Neural progenitor cell (in vitro differentiated cells): ENCODE data around the gene NUDT3. TPM values are rescaled to one million over a fixed set of nuclear protein-coding genes. Genes with fewer than 3 reads are reported as not detected.

ENCODE experiments used
- DNase-seq: peaks from one replicate; pipeline ENCODE4 v3.0.0-alpha.2; 2016; ENCODE audit warnings: low spot score
- H2AFZ ChIP-seq: fragments of 200-600 bp; sonication (generic); replicated peaks from 2 replicates; pipeline ENCODE4 v1.6.1; 2016; ENCODE audit warnings: antibody characterized with exemption
- H3F3A ChIP-seq: fragments of 200-600 bp; sonication (generic); 2 replicates; pipeline ENCODE4 v1.6.1; 2016; ENCODE audit warnings: antibody characterized with exemption, low read depth
- H3K27ac ChIP-seq: fragments of 200-600 bp; sonication (generic); 2 replicates; pipeline ENCODE4 v1.5.1; 2016; ENCODE audit warnings: mild to moderate bottlenecking
- H3K27me3 ChIP-seq: fragments of 200-600 bp; sonication (generic); 2 replicates; pipeline ENCODE4 v1.6.1; 2016; ENCODE audit warnings: mild to moderate bottlenecking, moderate library complexity
- H3K36me3 ChIP-seq: fragments of 200-600 bp; sonication (generic); 2 replicates; pipeline ENCODE4 v1.5.1; 2016
- H3K4me1 ChIP-seq: fragments of 200-600 bp; sonication (generic); 2 replicates; pipeline ENCODE4 v1.6.1; 2016; ENCODE audit warnings: mixed run types
- H3K4me2 ChIP-seq: fragments of 200-600 bp; sonication (generic); 2 replicates; pipeline ENCODE4 v1.6.1; 2016
- H3K4me3 ChIP-seq: fragments of 200-600 bp; sonication (generic); 2 replicates; pipeline ENCODE4 v1.5.1; 2016
- H3K79me2 ChIP-seq: fragments of 200-600 bp; sonication (generic); 2 replicates; pipeline ENCODE4 v1.6.1; 2016; ENCODE audit warnings: low read depth
- H3K9ac ChIP-seq: fragments of 200-600 bp; sonication (generic); 2 replicates; pipeline ENCODE4 v1.6.1; 2016
- H3K9me3 ChIP-seq: fragments of 200-600 bp; sonication (generic); 2 replicates; pipeline ENCODE4 v1.5.1; 2016; ENCODE audit warnings: low read depth
- H4K20me1 ChIP-seq: fragments of 200-600 bp; sonication (generic); 2 replicates; pipeline ENCODE4 v1.6.1; 2016; ENCODE audit warnings: low read depth
- H3K27ac Mint-ChIP-seq: 3 replicates; pipeline ENCODE4 v1.8.0; 2021; ENCODE audit warnings: mixed read lengths
- H3K27me3 Mint-ChIP-seq: 2 replicates; pipeline ENCODE4 v1.8.0; 2022; ENCODE audit warnings: low read depth, mild to moderate bottlenecking, inconsistent platforms, moderate library complexity, mixed read lengths; ENCODE audit not compliant: insufficient read depth
- H3K36me3 Mint-ChIP-seq: 3 replicates; pipeline ENCODE4 v1.8.0; 2021; ENCODE audit warnings: mixed read lengths
- H3K4me1 Mint-ChIP-seq: 3 replicates; pipeline ENCODE4 v1.8.0; 2021; ENCODE audit warnings: mixed read lengths
- H3K4me3 Mint-ChIP-seq: 3 replicates; pipeline ENCODE4 v1.8.0; 2021; ENCODE audit warnings: mild to moderate bottlenecking, moderate library complexity, mixed read lengths
- H3K9me3 Mint-ChIP-seq: 3 replicates; pipeline ENCODE4 v1.8.0; 2020; ENCODE audit warnings: mixed read lengths
- EZH2 ChIP-seq: fragments of 200-600 bp; sonication (generic); IDR thresholded peaks from 2 replicates; pipeline ENCODE4 v1.6.1; 2017; ENCODE audit warnings: antibody characterized with exemption, mild to moderate bottlenecking, moderate library complexity
- EZH2phosphoT487 ChIP-seq: fragments of 200-600 bp; sonication (generic); IDR thresholded peaks from 2 replicates; pipeline ENCODE4 v1.6.1; 2017; ENCODE audit warnings: antibody characterized with exemption
- total RNA-seq: library from RNA; depleted of rRNA; stranded (reverse); fragments of >200 nt; gene quantifications from 2 replicates; pipeline ENCODE4 v1.2.3, GENCODE V29; 2015; ENCODE audit warnings: low replicate concordance
- TF ChIP-seq, protein P1 (sequence below): fragments of 200-600 bp; sonication (generic); IDR thresholded peaks from 2 replicates; pipeline ENCODE4 v1.5.1; 2017; ENCODE audit warnings: antibody characterized with exemption, mild to moderate bottlenecking

Gene NUDT3
- total RNA-seq, 1 donor from 2014 or later = 35.7 TPM

GRCh38 chr6:34276881-34277762 is 115.3 kb downstream of the NUDT3 start:
- Histone ChIP-seq H3F3A (no peaks in the 10 kb centered on the region), H3K79me2 (no peaks in the 10 kb centered on the region), H3K4me3 (no peak overlapping the region), H3K9ac (no peak overlapping the region), H3K27me3 (no peaks in the 10 kb centered on the region), H3K27ac (no peak overlapping the region), H2AFZ (no peak overlapping the region), H3K4me1 (no peaks in the 10 kb centered on the region), H3K4me2 (no peak overlapping the region), H3K36me3 (no peaks in the 10 kb centered on the region), H3K9me3 (no peaks in the 10 kb centered on the region), H4K20me1 (peaks cover 4% of the 10 kb centered on the region)
- H3K27me3 Mint-ChIP-seq = peaks cover 8% of the 10 kb centered on the region
- H3K4me3 Mint-ChIP-seq = no peak overlapping the region
- peaks cover 17% of the 10 kb centered on the region for H3K4me1 Mint-ChIP-seq
- peaks cover 7% of the 10 kb centered on the region for H3K36me3 Mint-ChIP-seq
- no peak for DNase-seq
- H3K27ac Mint-ChIP-seq = peak overlapping the region; percentile 36
- TF ChIP-seq EZH2 = no peak
- TF ChIP-seq, protein P1, sequence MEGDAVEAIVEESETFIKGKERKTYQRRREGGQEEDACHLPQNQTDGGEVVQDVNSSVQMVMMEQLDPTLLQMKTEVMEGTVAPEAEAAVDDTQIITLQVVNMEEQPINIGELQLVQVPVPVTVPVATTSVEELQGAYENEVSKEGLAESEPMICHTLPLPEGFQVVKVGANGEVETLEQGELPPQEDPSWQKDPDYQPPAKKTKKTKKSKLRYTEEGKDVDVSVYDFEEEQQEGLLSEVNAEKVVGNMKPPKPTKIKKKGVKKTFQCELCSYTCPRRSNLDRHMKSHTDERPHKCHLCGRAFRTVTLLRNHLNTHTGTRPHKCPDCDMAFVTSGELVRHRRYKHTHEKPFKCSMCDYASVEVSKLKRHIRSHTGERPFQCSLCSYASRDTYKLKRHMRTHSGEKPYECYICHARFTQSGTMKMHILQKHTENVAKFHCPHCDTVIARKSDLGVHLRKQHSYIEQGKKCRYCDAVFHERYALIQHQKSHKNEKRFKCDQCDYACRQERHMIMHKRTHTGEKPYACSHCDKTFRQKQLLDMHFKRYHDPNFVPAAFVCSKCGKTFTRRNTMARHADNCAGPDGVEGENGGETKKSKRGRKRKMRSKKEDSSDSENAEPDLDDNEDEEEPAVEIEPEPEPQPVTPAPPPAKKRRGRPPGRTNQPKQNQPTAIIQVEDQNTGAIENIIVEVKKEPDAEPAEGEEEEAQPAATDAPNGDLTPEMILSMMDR = no peak
- no peak for TF ChIP-seq EZH2phosphoT487
- no peaks in the 10 kb centered on the region for H3K9me3 Mint-ChIP-seq

DNA sequence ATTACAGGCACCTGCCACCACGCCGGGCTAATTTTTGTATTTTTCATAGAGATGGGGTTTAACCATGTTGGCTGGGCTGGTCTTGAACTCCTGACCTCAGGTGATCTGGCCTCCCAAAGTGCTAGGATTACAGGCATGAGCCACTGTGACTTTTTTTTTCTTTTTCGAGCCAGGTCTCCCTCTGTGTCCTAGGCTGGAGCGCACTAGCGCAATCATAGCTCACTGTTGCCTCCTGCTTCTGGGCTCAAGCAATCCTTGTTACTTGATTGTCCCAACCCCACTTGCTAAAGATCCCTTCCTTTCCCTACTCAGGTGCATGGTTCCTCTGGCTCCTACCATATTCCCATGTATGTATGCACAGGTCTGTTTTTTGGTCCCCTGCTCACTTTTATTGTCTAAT is 116.3 kb downstream of the NUDT3 start:
- Histone ChIP-seq H3K36me3 (no peaks in the 10 kb centered on the region), H3F3A (no peaks in the 10 kb centered on the region), H3K27me3 (no peaks in the 10 kb centered on the region), H3K4me3 (no peak overlapping the region), H3K9ac (no peak overlapping the region), H3K27ac (no peak overlapping the region), H4K20me1 (peaks cover 4% of the 10 kb centered on the region), H2AFZ (no peak overlapping the region), H3K9me3 (no peaks in the 10 kb centered on the region), H3K4me1 (no peaks in the 10 kb centered on the region), H3K4me2 (no peak overlapping the region), H3K79me2 (no peaks in the 10 kb centered on the region)
- Mint-ChIP-seq H3K27me3 (peaks cover 8% of the 10 kb centered on the region), H3K36me3 (peaks cover 7% of the 10 kb centered on the region), H3K9me3 (no peaks in the 10 kb centered on the region), H3K4me3 (peak overlapping the region; percentile 1), H3K4me1 (peaks cover 18% of the 10 kb centered on the region), H3K27ac (no peak overlapping the region)
- no peak for DNase-seq
- TF ChIP-seq, protein P1 = no peak
- TF ChIP-seq EZH2 (no peak), EZH2phosphoT487 (no peak)

DNA sequence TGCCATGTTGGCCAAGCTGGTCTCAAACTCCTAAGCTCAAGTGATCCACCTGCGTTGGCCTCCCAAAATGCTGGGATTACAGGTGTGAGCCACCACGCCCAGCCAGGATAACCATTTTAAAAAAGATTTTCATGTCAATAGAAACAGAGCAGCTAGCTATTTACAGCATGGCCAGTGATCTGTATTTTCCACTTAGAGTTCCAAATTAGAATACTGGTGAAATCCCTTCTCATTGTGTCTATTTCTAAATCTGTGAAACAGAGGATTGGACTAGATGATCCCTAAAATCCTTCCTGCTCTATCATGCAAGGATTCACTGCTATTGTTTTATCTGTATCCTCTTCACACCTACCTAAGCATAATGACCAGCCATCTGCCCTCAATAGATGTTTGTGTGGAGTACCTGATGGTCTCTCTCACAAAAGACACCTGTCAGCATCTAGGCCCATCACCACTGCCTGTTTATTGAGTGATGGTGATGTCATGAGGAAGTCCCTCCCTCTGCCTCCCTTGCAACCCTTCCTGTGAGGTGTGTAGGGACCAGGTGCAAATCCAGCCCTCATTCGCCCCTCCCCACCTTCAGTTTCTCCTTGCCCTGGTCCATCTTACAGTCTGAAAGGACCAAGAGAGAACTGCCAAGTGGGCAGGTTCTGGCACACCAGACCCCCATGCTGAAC is 117.2 kb downstream of the NUDT3 start:
- Mint-ChIP-seq H3K27me3 (peaks cover 8% of the 10 kb centered on the region), H3K36me3 (peaks cover 4% of the 10 kb centered on the region), H3K27ac (no peak overlapping the region), H3K9me3 (no peaks in the 10 kb centered on the region), H3K4me1 (peaks cover 18% of the 10 kb centered on the region), H3K4me3 (no peak overlapping the region)
- Histone ChIP-seq H3K9me3 (no peaks in the 10 kb centered on the region), H3K36me3 (no peaks in the 10 kb centered on the region), H3F3A (no peaks in the 10 kb centered on the region), H3K27me3 (no peaks in the 10 kb centered on the region), H3K27ac (no peak overlapping the region), H3K79me2 (no peaks in the 10 kb centered on the region), H3K4me3 (no peak overlapping the region), H2AFZ (no peak overlapping the region), H3K4me2 (no peak overlapping the region), H3K9ac (no peak overlapping the region), H4K20me1 (peaks cover 4% of the 10 kb centered on the region), H3K4me1 (no peaks in the 10 kb centered on the region)
- TF ChIP-seq EZH2phosphoT487 = no peak
- TF ChIP-seq, protein P1 = no peak
- no peak for TF ChIP-seq EZH2
- DNase-seq = no peak
